Measurements from ENCODE around the gene ADIG.

The ADIG gene

GRCh38 chr20:38607351-38607750 lies 26.4 kb downstream of the ADIG start:
- no peak for ATAC-seq
- H3K36me3 Mint-ChIP-seq: no peaks in the 10 kb centered on the region
- no peaks in the 10 kb centered on the region for H3K4me1 Mint-ChIP-seq
- no peak overlapping the region for H3K27ac Mint-ChIP-seq
- no peaks in the 10 kb centered on the region for H3K9me3 Mint-ChIP-seq
- DNase-seq (ENCODE audit: low spot score in 2 of 2): no peak
- H3K4me3 Mint-ChIP-seq: no peak overlapping the region

GRCh38 chr20:38608188-38608587 lies 27.2 kb downstream of the ADIG start:
- no peak overlapping the region for H3K4me3 Mint-ChIP-seq
- ATAC-seq: no peak
- H3K27ac Mint-ChIP-seq: no peak overlapping the region

GRCh38 chr20:38609815-38610214 lies 28.8 kb downstream of the ADIG start:
- Mint-ChIP-seq H3K27ac (no peak overlapping the region), H3K9me3 (no peaks in the 10 kb centered on the region), H3K4me3 (no peak overlapping the region), H3K36me3 (no peaks in the 10 kb centered on the region), H3K4me1 (no peaks in the 10 kb centered on the region)
- no peak for DNase-seq (ENCODE audit: low spot score in 2 of 2)
- no peak for ATAC-seq

More at GRCh38 chr20:38608188-38608587, 27.2 kb downstream of the ADIG start:
- H3K4me1 Mint-ChIP-seq: no peaks in the 10 kb centered on the region
- no peak for DNase-seq (ENCODE audit: low spot score in 2 of 2)
- no peaks in the 10 kb centered on the region for H3K36me3 Mint-ChIP-seq
- H3K9me3 Mint-ChIP-seq: no peaks in the 10 kb centered on the region

- H3K36me3 Mint-ChIP-seq: no peaks in the 10 kb centered on the region
- no peaks in the 10 kb centered on the region for H3K9me3 Mint-ChIP-seq
- H3K27ac Mint-ChIP-seq: no peak overlapping the region
- H3K4me1 Mint-ChIP-seq: no peaks in the 10 kb centered on the region
- no peak for DNase-seq (ENCODE audit: low spot score in 2 of 2)
- ATAC-seq: no peak
- H3K4me3 Mint-ChIP-seq: no peak overlapping the region
Observed at GRCh38 chr20:38610521-38610920, 29.5 kb downstream of the ADIG start.

- Mint-ChIP-seq H3K4me3 (no peak overlapping the region), H3K4me1 (no peaks in the 10 kb centered on the region), H3K27ac (no peak overlapping the region), H3K36me3 (no peaks in the 10 kb centered on the region), H3K9me3 (no peaks in the 10 kb centered on the region)
- ATAC-seq: no peak
- no peak for DNase-seq (ENCODE audit: low spot score in 2 of 2)
Observed at GRCh38 chr20:38612751-38613515, 31.9 kb downstream of the ADIG start.

GRCh38 chr20:38615283-38615682 lies 34.3 kb downstream of the ADIG start:
- H3K4me3 Mint-ChIP-seq: no peak overlapping the region

GRCh38 chr20:38616457-38616856 lies 35.5 kb downstream of the ADIG start:
- DNase-seq (ENCODE audit: low spot score in 2 of 2) (no peak), ATAC-seq (no peak)
- H3K4me1 Mint-ChIP-seq: no peaks in the 10 kb centered on the region
- H3K27ac Mint-ChIP-seq: no peak overlapping the region
- no peaks in the 10 kb centered on the region for H3K9me3 Mint-ChIP-seq
- H3K36me3 Mint-ChIP-seq: no peaks in the 10 kb centered on the region
- no peak overlapping the region for H3K4me3 Mint-ChIP-seq

More at GRCh38 chr20:38615283-38615682, 34.3 kb downstream of the ADIG start:
- Mint-ChIP-seq H3K9me3 (no peaks in the 10 kb centered on the region), H3K27ac (no peak overlapping the region), H3K36me3 (no peaks in the 10 kb centered on the region), H3K4me1 (no peaks in the 10 kb centered on the region)
- DNase-seq (ENCODE audit: low spot score in 2 of 2): no peak
- ATAC-seq: no peak

- no peaks in the 10 kb centered on the region for H3K4me1 Mint-ChIP-seq
- no peak overlapping the region for H3K4me3 Mint-ChIP-seq
- no peaks in the 10 kb centered on the region for H3K9me3 Mint-ChIP-seq
- no peak overlapping the region for H3K27ac Mint-ChIP-seq
- DNase-seq (ENCODE audit: low spot score in 2 of 2): no peak
- H3K36me3 Mint-ChIP-seq: no peaks in the 10 kb centered on the region
- ATAC-seq: no peak
Observed at GRCh38 chr20:38617011-38617829, 36.2 kb downstream of the ADIG start.

- ATAC-seq (no peak), DNase-seq (ENCODE audit: low spot score in 2 of 2) (no peak)
- Mint-ChIP-seq H3K27ac (no peak overlapping the region), H3K4me3 (no peak overlapping the region), H3K9me3 (no peaks in the 10 kb centered on the region), H3K4me1 (no peaks in the 10 kb centered on the region), H3K36me3 (no peaks in the 10 kb centered on the region)
Observed at GRCh38 chr20:38617830-38618196, 36.8 kb downstream of the ADIG start.

- no peaks in the 10 kb centered on the region for H3K36me3 Mint-ChIP-seq
- H3K27ac Mint-ChIP-seq: no peak overlapping the region
- no peaks in the 10 kb centered on the region for H3K4me1 Mint-ChIP-seq
- H3K4me3 Mint-ChIP-seq: no peak overlapping the region
- DNase-seq (ENCODE audit: low spot score in 2 of 2) (no peak), ATAC-seq (no peak)
- no peaks in the 10 kb centered on the region for H3K9me3 Mint-ChIP-seq
Observed at GRCh38 chr20:38620441-38620840, 39.4 kb downstream of the ADIG start.

GRCh38 chr20:38623061-38623460 lies 42.1 kb downstream of the ADIG start:
- H3K9me3 Mint-ChIP-seq: no peaks in the 10 kb centered on the region
- H3K36me3 Mint-ChIP-seq: no peaks in the 10 kb centered on the region
- no peak overlapping the region for H3K27ac Mint-ChIP-seq
- no peak overlapping the region for H3K4me3 Mint-ChIP-seq
- no peak for ATAC-seq
- H3K4me1 Mint-ChIP-seq: no peaks in the 10 kb centered on the region
- DNase-seq (ENCODE audit: low spot score in 2 of 2): no peak

GRCh38 chr20:38624084-38624483 lies 43.1 kb downstream of the ADIG start:
- H3K27ac Mint-ChIP-seq: no peak overlapping the region
- no peak for ATAC-seq

GRCh38 chr20:38625896-38626295 lies 44.9 kb downstream of the ADIG start:
- H3K4me1 Mint-ChIP-seq: no peaks in the 10 kb centered on the region
- no peak overlapping the region for H3K27ac Mint-ChIP-seq
- H3K4me3 Mint-ChIP-seq: no peak overlapping the region
- ATAC-seq (no peak), DNase-seq (ENCODE audit: low spot score in 2 of 2) (no peak)
- no peaks in the 10 kb centered on the region for H3K9me3 Mint-ChIP-seq
- H3K36me3 Mint-ChIP-seq: no peaks in the 10 kb centered on the region

More at GRCh38 chr20:38624084-38624483, 43.1 kb downstream of the ADIG start:
- DNase-seq (ENCODE audit: low spot score in 2 of 2): no peak
- Mint-ChIP-seq H3K9me3 (no peaks in the 10 kb centered on the region), H3K36me3 (no peaks in the 10 kb centered on the region), H3K4me1 (no peaks in the 10 kb centered on the region), H3K4me3 (no peak overlapping the region)

GRCh38 chr20:38626921-38627659 lies 46.1 kb downstream of the ADIG start:
- Mint-ChIP-seq H3K9me3 (no peaks in the 10 kb centered on the region), H3K4me1 (no peaks in the 10 kb centered on the region), H3K27ac (no peak overlapping the region), H3K4me3 (no peak overlapping the region), H3K36me3 (no peaks in the 10 kb centered on the region)
- ATAC-seq (no peak), DNase-seq (ENCODE audit: low spot score in 2 of 2) (no peak)

GRCh38 chr20:38628580-38629470 lies 47.8 kb downstream of the ADIG start:
- ATAC-seq (no peak), DNase-seq (ENCODE audit: low spot score in 2 of 2) (no peak)
- H3K27ac Mint-ChIP-seq: no peak overlapping the region
- no peaks in the 10 kb centered on the region for H3K9me3 Mint-ChIP-seq
- H3K36me3 Mint-ChIP-seq: no peaks in the 10 kb centered on the region
- peaks cover 6% of the 10 kb centered on the region for H3K4me1 Mint-ChIP-seq
- no peak overlapping the region for H3K4me3 Mint-ChIP-seq

All from stimulated activated effector memory CD8-positive, alpha-beta T cell treated with anti-CD3 and anti-CD28 coated beads, Interleukin-12 subunit alpha, Interleukin-12 subunit beta, amount 100 ng/mL, for 72 hours (primary cell).